ENCODE results near the gene SVOP. TPM values are rescaled to one million over a fixed set of nuclear protein-coding genes. Genes with fewer than 3 reads are reported as not detected.

Gene SVOP
- total and polyA plus RNA-seq, 2 donors (not counting 1 experiment from before 2014, with no cell fraction given): not detected

GRCh38 chr12:108938247-108938924 is 82.5 kb downstream of the SVOP start:
- Histone ChIP-seq H3K27me3 (ENCODE audit: control insufficient read depth, insufficient read depth, low read length) (peaks cover 10% of the 10 kb centered on the region), H3K36me3 (ENCODE audit: control insufficient read depth, insufficient read depth, low read length) (no peaks in the 10 kb centered on the region), H3K4me2 (ENCODE audit: extremely low read depth, insufficient read depth, low read length) (no peak overlapping the region), H3K27ac (ENCODE audit: insufficient read depth, low read length) (no peak overlapping the region), H2AFZ (ENCODE audit: low read length) (no peak overlapping the region), H4K20me1 (ENCODE audit: control insufficient read depth, extremely low read depth, insufficient read depth, low read length) (no peaks in the 10 kb centered on the region), H3K79me2 (ENCODE audit: control insufficient read depth, insufficient read depth, low read length) (no peaks in the 10 kb centered on the region), H3K9me3 (ENCODE audit: control insufficient read depth, insufficient read depth, low read depth, low read length) (no peaks in the 10 kb centered on the region), H3K4me3 (replicated peaks in 1 of 4; ENCODE audit: control extremely low read depth in 1 of 4, insufficient read depth in 1 of 4, low read depth in 3 of 4, low read length in 4 of 4) (no peak overlapping the region), H3K4me1 (ENCODE audit: control insufficient read depth, extremely low read depth, insufficient read depth, low read length) (no peaks in the 10 kb centered on the region), H3K9ac (ENCODE audit: insufficient read depth, low read length) (no peak overlapping the region)
- DNase-seq (ENCODE audit: low read depth in 2 of 2): no peak
- TF ChIP-seq CTCF (conservative IDR thresholded peaks at IDR 0.05 in 1 of 2, IDR thresholded peaks at IDR 0.05 in 1 of 2; ENCODE audit: low read depth in 1 of 2, low read length in 2 of 2): no peak
- TF ChIP-seq EZH2 (IDR thresholded peaks at IDR 0.05; ENCODE audit: low read length, missing control alignments): no peak

GRCh38 chr12:108935159-108935763 is 85.6 kb downstream of the SVOP start:
- Histone ChIP-seq H3K4me3 (replicated peaks in 1 of 4; ENCODE audit: control extremely low read depth in 1 of 4, insufficient read depth in 1 of 4, low read depth in 3 of 4, low read length in 4 of 4) (no peak overlapping the region), H3K79me2 (ENCODE audit: control insufficient read depth, insufficient read depth, low read length) (no peaks in the 10 kb centered on the region), H2AFZ (ENCODE audit: low read length) (no peak overlapping the region), H3K9ac (ENCODE audit: insufficient read depth, low read length) (no peak overlapping the region), H4K20me1 (ENCODE audit: control insufficient read depth, extremely low read depth, insufficient read depth, low read length) (no peaks in the 10 kb centered on the region), H3K27me3 (ENCODE audit: control insufficient read depth, insufficient read depth, low read length) (peaks cover 10% of the 10 kb centered on the region), H3K36me3 (ENCODE audit: control insufficient read depth, insufficient read depth, low read length) (no peaks in the 10 kb centered on the region), H3K27ac (ENCODE audit: insufficient read depth, low read length) (no peak overlapping the region), H3K4me2 (ENCODE audit: extremely low read depth, insufficient read depth, low read length) (no peak overlapping the region), H3K9me3 (ENCODE audit: control insufficient read depth, insufficient read depth, low read depth, low read length) (no peaks in the 10 kb centered on the region), H3K4me1 (ENCODE audit: control insufficient read depth, extremely low read depth, insufficient read depth, low read length) (no peaks in the 10 kb centered on the region)
- TF ChIP-seq CTCF (conservative IDR thresholded peaks at IDR 0.05 in 1 of 2, IDR thresholded peaks at IDR 0.05 in 1 of 2; ENCODE audit: low read depth in 1 of 2, low read length in 2 of 2) (no peak), EZH2 (IDR thresholded peaks at IDR 0.05; ENCODE audit: low read length, missing control alignments) (no peak)
- DNase-seq (ENCODE audit: low read depth in 2 of 2): no peak

GRCh38 chr12:108933949-108934348 is 86.9 kb downstream of the SVOP start:
- Histone ChIP-seq H2AFZ (ENCODE audit: low read length) (no peak overlapping the region), H3K79me2 (ENCODE audit: control insufficient read depth, insufficient read depth, low read length) (no peaks in the 10 kb centered on the region), H3K9ac (ENCODE audit: insufficient read depth, low read length) (no peak overlapping the region), H3K9me3 (ENCODE audit: control insufficient read depth, insufficient read depth, low read depth, low read length) (no peaks in the 10 kb centered on the region), H3K4me2 (ENCODE audit: extremely low read depth, insufficient read depth, low read length) (no peak overlapping the region), H3K4me1 (ENCODE audit: control insufficient read depth, extremely low read depth, insufficient read depth, low read length) (no peaks in the 10 kb centered on the region), H3K27me3 (ENCODE audit: control insufficient read depth, insufficient read depth, low read length) (peaks cover 10% of the 10 kb centered on the region), H3K27ac (ENCODE audit: insufficient read depth, low read length) (no peak overlapping the region), H3K36me3 (ENCODE audit: control insufficient read depth, insufficient read depth, low read length) (no peaks in the 10 kb centered on the region), H3K4me3 (replicated peaks in 1 of 4; ENCODE audit: control extremely low read depth in 1 of 4, insufficient read depth in 1 of 4, low read depth in 3 of 4, low read length in 4 of 4) (no peak overlapping the region), H4K20me1 (ENCODE audit: control insufficient read depth, extremely low read depth, insufficient read depth, low read length) (no peaks in the 10 kb centered on the region)
- TF ChIP-seq CTCF (conservative IDR thresholded peaks at IDR 0.05 in 1 of 2, IDR thresholded peaks at IDR 0.05 in 1 of 2; ENCODE audit: low read depth in 1 of 2, low read length in 2 of 2) (no peak), EZH2 (IDR thresholded peaks at IDR 0.05; ENCODE audit: low read length, missing control alignments) (no peak)
- no peak for DNase-seq (ENCODE audit: low read depth in 2 of 2)
